Peyer's patch (tissue), 4 donors: Measurements from ENCODE around the gene SLC35F5. TPM values are rescaled to one million over a fixed set of nuclear protein-coding genes. Genes with fewer than 3 reads are reported as not detected.

ENCODE experiments used
- DNase-seq, 3 donors: peaks; one replicate each; pipeline ENCODE4 v3.0.0-alpha.2; 2017 to 2019
- H3K27ac ChIP-seq, 4 donors: fragments of 200-600 bp; sonication (generic); one replicate each; pipeline ENCODE4 v1.5.1; 2016 to 2019
- H3K27me3 ChIP-seq, 2 donors: fragments of 200-600 bp; sonication (generic); one replicate each; pipeline ENCODE4 v1.5.1; 2019
- H3K36me3 ChIP-seq, 3 donors: fragments of 200-600 bp; sonication (generic); one replicate each; pipeline ENCODE4 v1.5.1; 2016 to 2019
- H3K4me1 ChIP-seq, 4 donors: fragments of 200-600 bp; sonication (generic); one replicate each; pipeline ENCODE4 v1.5.1; 2016 to 2019
- H3K4me3 ChIP-seq, 4 donors: fragments of 200-600 bp; sonication (generic); 1 replicate in 3 of 4; 2 replicates in 1 of 4; pipeline ENCODE4 v1.5.1; 2016 to 2019; ENCODE audit warnings: mild to moderate bottlenecking in 1 of 4
- H3K9me3 ChIP-seq, 4 donors: fragments of 200-600 bp; sonication (generic); one replicate each; pipeline ENCODE4 v1.5.1; 2016 to 2019; ENCODE audit warnings: mild to moderate bottlenecking in 1 of 4
- POLR2A ChIP-seq, 2 donors: fragments of 450-650 bp; IDR thresholded peaks; one replicate each; pipeline ENCODE4 v1.5.1; 2017; ENCODE audit warnings: antibody characterized with exemption in 2 of 2, mild to moderate bottlenecking in 2 of 2, moderate library complexity in 2 of 2
- total RNA-seq, 4 donors: library from RNA; depleted of rRNA; stranded (reverse); fragments of >200 nt; gene quantifications; one replicate each; pipeline ENCODE4 v1.1.0, GENCODE V29; 2016
- TF ChIP-seq, protein P1 (sequence below), 6 experiments: fragments of 450-650 bp in 4 of 6; fragments of 200-600 bp in 2 of 6; sonication (generic) in 1 of 6; IDR thresholded peaks; one replicate each; pipeline ENCODE4 v1.5.1; 2017 to 2019; ENCODE audit warnings: antibody characterized with exemption in 6 of 6, mild to moderate bottlenecking in 3 of 6, moderate library complexity in 1 of 6

SLC35F5 gene
- total RNA-seq, 4 donors from 2014 or later, result 49.5 to 211 (median 153) TPM

DNA sequence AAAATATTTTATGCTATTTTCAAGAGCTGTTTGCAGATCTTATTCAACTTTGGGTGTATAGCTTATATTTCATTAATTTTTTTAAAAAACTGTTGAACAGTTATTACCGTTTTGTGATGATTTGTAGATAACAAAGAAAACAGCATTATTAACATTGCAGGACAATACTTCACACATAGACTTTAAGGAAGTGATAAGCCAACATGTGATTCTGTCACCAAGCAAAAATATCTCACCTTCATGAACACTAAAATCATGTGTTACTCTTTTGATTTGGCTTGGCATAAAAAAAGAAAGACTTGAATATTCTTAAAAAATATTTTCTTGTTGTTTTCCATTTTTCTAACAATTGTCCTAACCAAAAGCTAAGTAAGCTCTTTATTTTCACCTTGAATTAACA lies 33.0 kb downstream of the SLC35F5 start:
- no peak for DNase-seq
- no peak overlapping the region for H3K4me3 ChIP-seq
- H3K4me1 ChIP-seq, result no peaks in the 10 kb centered on the region
- TF ChIP-seq, protein P1, sequence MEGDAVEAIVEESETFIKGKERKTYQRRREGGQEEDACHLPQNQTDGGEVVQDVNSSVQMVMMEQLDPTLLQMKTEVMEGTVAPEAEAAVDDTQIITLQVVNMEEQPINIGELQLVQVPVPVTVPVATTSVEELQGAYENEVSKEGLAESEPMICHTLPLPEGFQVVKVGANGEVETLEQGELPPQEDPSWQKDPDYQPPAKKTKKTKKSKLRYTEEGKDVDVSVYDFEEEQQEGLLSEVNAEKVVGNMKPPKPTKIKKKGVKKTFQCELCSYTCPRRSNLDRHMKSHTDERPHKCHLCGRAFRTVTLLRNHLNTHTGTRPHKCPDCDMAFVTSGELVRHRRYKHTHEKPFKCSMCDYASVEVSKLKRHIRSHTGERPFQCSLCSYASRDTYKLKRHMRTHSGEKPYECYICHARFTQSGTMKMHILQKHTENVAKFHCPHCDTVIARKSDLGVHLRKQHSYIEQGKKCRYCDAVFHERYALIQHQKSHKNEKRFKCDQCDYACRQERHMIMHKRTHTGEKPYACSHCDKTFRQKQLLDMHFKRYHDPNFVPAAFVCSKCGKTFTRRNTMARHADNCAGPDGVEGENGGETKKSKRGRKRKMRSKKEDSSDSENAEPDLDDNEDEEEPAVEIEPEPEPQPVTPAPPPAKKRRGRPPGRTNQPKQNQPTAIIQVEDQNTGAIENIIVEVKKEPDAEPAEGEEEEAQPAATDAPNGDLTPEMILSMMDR (IDR thresholded peaks at IDR 0.05), result no peak
- TF ChIP-seq POLR2A (IDR thresholded peaks at IDR 0.05), result no peak
- H3K36me3 ChIP-seq, result peaks cover 0 to 46% (median 0%) of the 10 kb centered on the region in 3 donors
- no peaks in the 10 kb centered on the region for H3K9me3 ChIP-seq
- no peak overlapping the region for H3K27ac ChIP-seq
- H3K27me3 ChIP-seq, result no peaks in the 10 kb centered on the region

DNA sequence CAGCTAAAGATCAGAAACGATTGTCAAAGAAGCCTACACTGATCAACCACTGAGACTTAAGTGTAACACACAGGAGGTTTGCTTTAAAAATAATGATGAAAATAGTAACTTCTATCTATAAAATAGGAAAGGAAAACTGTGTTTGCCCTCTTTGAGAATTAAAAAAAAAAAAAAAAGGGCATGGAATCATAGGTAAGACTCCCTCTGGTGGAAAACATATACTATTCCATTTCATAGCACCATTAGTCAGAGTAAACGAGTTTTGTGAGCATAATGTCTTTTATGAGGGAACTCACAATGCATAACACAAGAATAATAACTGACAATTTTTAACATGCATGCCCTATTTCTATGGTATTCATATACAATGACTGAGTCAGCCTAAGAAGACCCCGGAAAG lies 36.3 kb downstream of the SLC35F5 start:
- H3K4me3 ChIP-seq, result no peak overlapping the region
- no peaks in the 10 kb centered on the region for H3K4me1 ChIP-seq
- no peak for DNase-seq
- no peaks in the 10 kb centered on the region for H3K9me3 ChIP-seq
- H3K36me3 ChIP-seq, result peaks cover 0 to 63% (median 0%) of the 10 kb centered on the region in 3 donors
- no peak overlapping the region for H3K27ac ChIP-seq
- H3K27me3 ChIP-seq, result no peaks in the 10 kb centered on the region
- TF ChIP-seq POLR2A (IDR thresholded peaks at IDR 0.05), result no peak
- TF ChIP-seq, protein P1 (IDR thresholded peaks at IDR 0.05), result peak in 5 of 6 experiments; percentile 10 to 51 (median 39)

DNA sequence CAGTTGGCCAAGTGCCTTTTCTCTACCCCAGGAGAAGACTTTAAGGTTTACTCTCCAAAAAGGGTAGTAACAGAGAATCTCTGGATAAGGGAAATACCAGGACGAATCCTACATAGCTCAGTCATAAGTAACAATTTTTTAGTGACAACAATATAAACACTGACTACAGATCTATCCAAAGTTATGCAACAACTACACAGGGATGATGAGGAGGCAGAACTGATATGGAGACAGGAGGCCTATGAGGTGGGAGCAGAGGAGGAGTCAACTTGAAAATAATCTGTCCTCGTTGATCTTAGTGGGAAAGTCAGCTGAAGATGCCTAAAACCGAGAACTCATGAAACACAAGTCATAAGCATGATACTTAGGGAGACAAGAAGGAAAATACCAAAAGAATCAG lies 40.2 kb downstream of the SLC35F5 start:
- H3K9me3 ChIP-seq, result no peaks in the 10 kb centered on the region
- H3K36me3 ChIP-seq, result peaks cover 0 to 68% (median 0%) of the 10 kb centered on the region in 3 donors
- no peaks in the 10 kb centered on the region for H3K27me3 ChIP-seq
- no peak for DNase-seq
- H3K4me3 ChIP-seq, result no peak overlapping the region
- no peaks in the 10 kb centered on the region for H3K4me1 ChIP-seq
- TF ChIP-seq POLR2A (IDR thresholded peaks at IDR 0.05), result no peak
- TF ChIP-seq, protein P1 (IDR thresholded peaks at IDR 0.05), result no peak
- no peak overlapping the region for H3K27ac ChIP-seq

DNA sequence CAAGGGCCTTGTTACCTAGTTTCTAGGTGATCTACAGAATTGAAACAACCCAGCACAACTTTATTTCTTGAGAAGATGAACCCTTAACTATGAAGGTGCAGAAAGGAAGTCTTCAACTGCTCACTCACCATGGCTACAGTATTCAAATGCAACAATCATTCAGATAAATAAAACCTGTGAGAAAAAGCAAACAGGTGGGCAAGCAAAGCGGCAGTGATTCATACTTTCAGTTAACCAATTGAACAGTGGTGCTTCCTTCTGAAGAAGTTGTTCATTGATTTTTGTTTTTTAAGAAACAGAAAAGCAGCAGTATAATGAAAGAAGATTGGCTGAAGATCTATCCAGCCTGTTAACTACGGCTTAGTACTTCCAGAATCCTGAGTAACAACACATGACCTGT lies 43.5 kb downstream of the SLC35F5 start:
- Histone ChIP-seq H3K4me1 (no peaks in the 10 kb centered on the region), H3K27me3 (no peaks in the 10 kb centered on the region), H3K36me3 (peaks cover 0 to 56% (median 0%) of the 10 kb centered on the region in 3 donors), H3K27ac (no peak overlapping the region), H3K9me3 (no peaks in the 10 kb centered on the region), H3K4me3 (no peak overlapping the region)
- no peak for DNase-seq
- TF ChIP-seq POLR2A (IDR thresholded peaks at IDR 0.05), result no peak
- TF ChIP-seq, protein P1 (IDR thresholded peaks at IDR 0.05), result no peak

DNA sequence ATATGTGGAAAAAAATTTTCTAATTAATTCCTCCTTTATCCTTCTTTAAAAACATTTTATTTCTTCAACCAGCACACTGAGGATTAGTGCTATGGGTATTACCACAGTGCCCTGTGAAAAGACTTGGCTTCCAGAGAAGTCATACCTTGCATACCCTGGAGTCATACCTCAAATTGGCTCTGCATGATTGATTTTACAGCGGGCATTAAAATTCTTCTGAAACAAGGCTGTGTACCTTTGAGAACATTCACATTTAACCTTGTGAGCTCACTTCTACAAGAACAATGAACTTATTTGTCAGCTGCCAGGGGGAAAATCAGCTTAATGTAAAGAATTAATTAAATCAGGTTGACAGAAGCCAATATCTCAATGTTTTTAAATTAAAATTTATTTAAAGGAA lies 44.6 kb downstream of the SLC35F5 start:
- Histone ChIP-seq H3K9me3 (no peaks in the 10 kb centered on the region), H3K27ac (no peak overlapping the region), H3K4me1 (no peaks in the 10 kb centered on the region), H3K27me3 (no peaks in the 10 kb centered on the region), H3K36me3 (peaks cover 0 to 45% (median 0%) of the 10 kb centered on the region in 3 donors), H3K4me3 (no peak overlapping the region)
- TF ChIP-seq, protein P1 (IDR thresholded peaks at IDR 0.05), result no peak
- no peak for TF ChIP-seq POLR2A (IDR thresholded peaks at IDR 0.05)
- no peak for DNase-seq

DNA sequence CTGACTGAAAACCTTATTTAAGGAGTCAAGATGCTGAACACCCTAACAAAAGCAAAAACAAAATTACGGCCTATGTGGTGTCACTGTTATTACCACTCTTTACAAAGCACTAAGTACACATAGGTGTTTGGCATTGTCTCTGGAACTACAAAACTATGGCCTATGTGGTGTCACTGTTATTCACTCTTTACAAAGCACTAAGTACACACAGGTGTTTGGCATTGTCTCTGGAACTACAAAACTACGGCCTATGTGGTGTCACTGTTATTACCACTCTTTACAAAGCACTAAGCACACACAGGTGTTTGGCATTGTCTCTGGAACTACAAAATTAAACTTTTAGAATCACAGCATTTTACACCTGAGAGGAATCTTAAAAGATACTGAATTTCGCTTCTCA lies 47.4 kb downstream of the SLC35F5 start:
- Histone ChIP-seq H3K4me3 (no peak overlapping the region), H3K36me3 (peaks cover 0 to 28% (median 0%) of the 10 kb centered on the region in 3 donors), H3K4me1 (no peaks in the 10 kb centered on the region), H3K9me3 (no peaks in the 10 kb centered on the region), H3K27me3 (no peaks in the 10 kb centered on the region), H3K27ac (no peak overlapping the region)
- no peak for DNase-seq
- TF ChIP-seq, protein P1 (IDR thresholded peaks at IDR 0.05), result no peak
- no peak for TF ChIP-seq POLR2A (IDR thresholded peaks at IDR 0.05)
